Measurements from ENCODE around the gene KRTAP5-7. TPM values are rescaled to one million over a fixed set of nuclear protein-coding genes. Genes with fewer than 3 reads are reported as not detected.

Gene KRTAP5-7
- total RNA-seq, 3 donors from 2014 or later, result not detected

DNA sequence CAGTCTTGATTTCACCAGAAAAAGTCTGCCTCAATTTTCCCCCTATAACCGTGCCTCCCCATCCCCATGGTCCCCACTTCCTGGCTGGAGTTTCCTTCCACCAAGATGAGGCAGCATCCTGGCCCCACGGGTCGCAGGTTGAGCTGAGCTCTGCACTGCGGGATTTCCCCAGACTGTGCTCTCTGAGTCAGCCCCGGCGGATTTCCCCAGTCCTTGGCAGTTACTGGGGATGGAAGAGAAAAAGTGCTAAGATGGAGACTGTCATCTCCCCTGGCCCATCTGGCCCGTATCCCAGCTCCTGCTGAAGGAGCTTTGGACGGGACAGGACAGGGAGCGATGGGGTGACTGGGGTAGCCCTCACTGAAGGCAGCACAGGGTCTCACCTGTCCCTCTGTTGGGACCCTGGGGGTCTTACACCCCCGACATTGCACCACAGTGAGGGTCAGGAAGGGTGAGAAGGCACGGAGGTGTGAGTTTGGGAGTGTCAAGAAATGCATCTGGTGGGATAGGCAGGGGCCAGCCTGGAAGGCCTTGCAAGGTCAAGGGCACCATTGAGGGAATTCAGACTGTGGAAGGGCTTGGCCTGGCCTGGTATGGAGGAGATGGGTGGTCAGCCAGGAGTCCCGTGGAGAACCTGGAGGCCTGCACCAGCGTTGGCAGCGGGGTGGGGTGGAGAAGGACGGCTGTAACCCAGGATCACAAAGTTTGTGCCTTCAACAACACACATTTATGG is 37.6 kb upstream of the KRTAP5-7 start:
- no peak overlapping the region for H3K4me3 Mint-ChIP-seq
- H3K9me3 Mint-ChIP-seq, result no peaks in the 10 kb centered on the region
- DNase-seq (no peak), ATAC-seq (peak; percentile 96 to 97)
- no peaks in the 10 kb centered on the region for H3K27me3 Mint-ChIP-seq (ENCODE audit: low read depth)
- H3K4me1 Mint-ChIP-seq (ENCODE audit: low read depth), result peaks cover 16% of the 10 kb centered on the region
- peaks cover 64% of the 10 kb centered on the region for H3K36me3 Mint-ChIP-seq (ENCODE audit: insufficient read depth)

DNA sequence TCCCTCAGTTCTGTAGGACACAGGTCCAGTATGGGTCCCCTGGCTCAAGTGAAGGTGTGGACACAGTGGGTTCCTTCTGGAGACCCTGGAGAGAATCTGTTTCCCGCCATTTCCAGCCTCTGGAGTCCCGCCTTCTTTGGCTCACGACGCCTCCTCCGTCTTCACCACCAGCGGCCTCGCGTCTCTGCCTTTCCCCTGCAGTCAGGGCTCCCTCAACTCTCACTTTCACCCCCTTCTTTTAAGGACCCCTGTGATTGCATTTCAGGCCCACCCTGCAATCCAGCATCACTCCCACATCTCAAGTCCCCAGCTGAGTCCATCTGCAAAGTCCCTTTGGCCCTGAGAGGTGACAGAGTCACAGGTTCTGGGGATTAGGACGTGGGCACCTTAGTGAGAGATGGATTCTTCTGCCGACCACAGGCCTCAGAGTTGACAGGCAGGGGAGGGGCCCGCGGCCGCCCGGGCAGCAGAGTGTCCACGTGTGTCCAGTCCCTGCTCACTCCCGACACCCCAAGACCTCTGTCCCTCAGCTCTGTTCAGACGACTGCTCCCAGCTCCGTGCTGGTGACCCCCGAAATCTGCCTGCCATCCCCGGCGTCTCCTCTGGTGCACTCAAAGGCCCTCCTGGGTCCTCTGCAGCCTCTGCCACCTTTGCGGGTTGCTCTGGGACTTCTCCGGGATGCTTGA is 36.9 kb upstream of the KRTAP5-7 start:
- Mint-ChIP-seq H3K27me3 (ENCODE audit: low read depth) (no peaks in the 10 kb centered on the region), H3K36me3 (ENCODE audit: insufficient read depth) (peaks cover 62% of the 10 kb centered on the region), H3K4me1 (ENCODE audit: low read depth) (peaks cover 16% of the 10 kb centered on the region), H3K4me3 (no peak overlapping the region), H3K9me3 (no peaks in the 10 kb centered on the region)
- DNase-seq (no peak), ATAC-seq (no peak)

DNA sequence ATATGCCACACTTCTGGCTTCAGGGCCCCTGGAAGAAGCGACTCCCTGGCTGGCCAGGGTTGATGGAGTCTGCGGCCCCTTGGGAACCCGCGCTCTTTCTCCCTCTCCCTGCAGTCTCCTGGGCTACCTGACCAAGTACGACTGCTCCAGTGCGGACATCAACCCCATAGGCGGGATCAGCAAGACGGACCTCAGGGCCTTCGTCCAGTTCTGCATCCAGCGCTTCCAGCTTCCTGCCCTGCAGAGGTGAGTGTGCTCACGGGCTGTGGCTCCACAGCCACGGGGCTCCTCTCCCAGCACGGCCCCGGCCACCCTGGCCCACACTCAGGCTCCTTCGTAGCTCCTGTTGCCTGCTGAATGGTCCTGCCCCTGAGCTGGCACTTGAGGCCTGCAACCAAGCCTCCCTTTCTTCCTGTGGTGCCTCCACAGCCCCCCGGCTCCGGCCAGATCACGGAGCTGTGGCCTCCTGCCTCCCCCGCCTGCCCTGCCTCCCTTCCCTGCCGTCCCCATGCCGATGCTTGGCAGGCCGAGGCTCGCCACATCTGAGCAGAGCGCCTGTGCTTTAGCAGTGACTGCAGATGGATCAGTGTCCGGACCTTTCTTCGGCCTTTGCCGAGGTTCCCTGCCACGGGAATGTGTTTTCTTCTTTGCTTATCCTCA is 36.2 kb upstream of the KRTAP5-7 start:
- Mint-ChIP-seq H3K9me3 (no peaks in the 10 kb centered on the region), H3K4me3 (no peak overlapping the region), H3K36me3 (ENCODE audit: insufficient read depth) (peaks cover 63% of the 10 kb centered on the region), H3K4me1 (ENCODE audit: low read depth) (peaks cover 16% of the 10 kb centered on the region), H3K27me3 (ENCODE audit: low read depth) (no peaks in the 10 kb centered on the region)
- no peak for DNase-seq
- no peak for ATAC-seq

DNA sequence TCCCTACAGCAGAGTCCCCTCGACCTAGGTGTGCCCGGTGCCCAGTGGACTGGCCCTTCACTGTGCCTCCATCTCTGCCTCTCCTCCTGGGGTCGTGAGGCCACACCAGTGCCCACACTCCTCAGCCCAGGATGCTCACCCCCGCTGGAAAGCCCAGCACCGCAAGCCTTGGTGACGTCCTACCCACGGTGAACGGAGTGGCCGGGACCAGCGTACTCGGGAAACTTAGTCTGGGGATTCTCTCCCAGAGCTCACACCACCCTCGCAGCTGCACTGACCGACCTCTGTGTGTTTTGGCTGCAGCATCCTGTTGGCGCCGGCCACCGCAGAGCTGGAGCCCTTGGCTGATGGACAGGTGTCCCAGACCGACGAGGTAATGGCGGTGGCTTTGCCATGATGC is 35.5 kb upstream of the KRTAP5-7 start:
- ATAC-seq, result no peak
- peaks cover 16% of the 10 kb centered on the region for H3K4me1 Mint-ChIP-seq (ENCODE audit: low read depth)
- no peaks in the 10 kb centered on the region for H3K27me3 Mint-ChIP-seq (ENCODE audit: low read depth)
- DNase-seq, result no peak
- no peak overlapping the region for H3K4me3 Mint-ChIP-seq
- H3K36me3 Mint-ChIP-seq (ENCODE audit: insufficient read depth), result peaks cover 59% of the 10 kb centered on the region
- H3K9me3 Mint-ChIP-seq, result no peaks in the 10 kb centered on the region

DNA sequence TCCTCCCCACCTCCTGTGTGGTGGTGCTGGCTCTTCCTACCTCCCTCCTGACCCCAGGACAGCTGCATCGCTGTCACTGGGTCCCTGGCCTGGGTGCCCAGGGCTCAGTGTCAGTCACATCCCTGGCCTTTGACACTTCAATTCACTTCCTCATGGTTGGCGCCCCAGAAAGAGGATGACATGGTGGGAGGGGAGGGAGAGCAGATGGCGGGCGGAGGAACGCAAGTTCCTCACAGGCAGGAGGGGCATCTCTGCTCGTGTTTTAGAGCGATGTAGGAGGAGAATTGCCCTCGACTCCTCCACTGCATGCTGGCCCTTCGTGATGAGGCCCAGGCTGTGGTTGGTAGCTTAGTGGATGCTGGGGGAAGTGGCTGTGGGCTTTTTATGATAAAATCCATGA is 35.1 kb upstream of the KRTAP5-7 start:
- DNase-seq, result no peak
- H3K36me3 Mint-ChIP-seq (ENCODE audit: insufficient read depth), result peaks cover 62% of the 10 kb centered on the region
- H3K4me1 Mint-ChIP-seq (ENCODE audit: low read depth), result peaks cover 16% of the 10 kb centered on the region
- ATAC-seq, result no peak
- no peak overlapping the region for H3K4me3 Mint-ChIP-seq
- no peaks in the 10 kb centered on the region for H3K27me3 Mint-ChIP-seq (ENCODE audit: low read depth)
- H3K9me3 Mint-ChIP-seq, result no peaks in the 10 kb centered on the region

DNA sequence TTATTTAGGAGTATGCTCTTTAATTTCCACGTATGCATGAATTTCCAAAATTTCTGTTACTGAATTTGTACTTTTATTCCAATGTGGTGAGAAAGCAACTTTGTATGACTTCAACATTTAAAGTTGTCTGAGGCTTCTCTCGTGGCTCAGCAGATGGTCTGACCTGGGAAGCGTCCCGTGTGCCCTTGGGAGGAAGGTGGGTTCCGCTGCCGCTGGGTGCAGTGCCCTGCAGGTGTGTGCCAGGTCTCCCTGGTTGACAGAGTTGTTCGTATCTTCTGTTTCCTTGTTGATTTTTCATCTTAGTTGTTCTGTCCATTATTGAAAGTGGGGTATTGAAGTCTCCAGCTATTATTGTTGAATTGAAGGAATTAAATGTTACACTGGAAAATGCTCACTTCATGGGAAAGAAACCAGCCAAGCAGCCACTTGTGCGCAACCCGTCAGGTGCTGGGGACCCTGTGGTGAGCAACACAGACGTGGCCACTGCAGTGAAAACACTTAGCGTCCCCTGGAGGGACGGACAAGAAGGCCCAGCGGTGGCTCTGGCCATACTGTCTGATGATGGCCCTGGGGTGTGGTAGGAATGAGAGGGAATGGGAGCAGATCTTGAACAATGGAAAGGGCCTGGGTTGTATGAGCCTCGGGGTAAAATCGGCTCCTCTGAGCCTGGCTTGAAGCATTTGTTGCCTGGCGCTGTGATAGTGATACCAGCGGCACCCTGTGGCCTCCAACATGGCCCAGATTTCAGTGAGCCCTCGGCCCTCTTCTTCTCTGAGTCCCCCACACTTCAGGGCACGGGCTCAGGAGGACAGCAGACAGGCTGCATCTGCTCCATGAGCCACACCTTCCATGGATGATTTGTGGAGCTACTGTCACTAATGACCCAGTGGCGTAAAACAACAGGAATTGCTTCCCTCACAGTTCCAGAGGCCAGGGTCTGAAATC is 31.5 kb upstream of the KRTAP5-7 start:
- Mint-ChIP-seq H3K36me3 (ENCODE audit: insufficient read depth) (peaks cover 62% of the 10 kb centered on the region), H3K4me3 (no peak overlapping the region), H3K4me1 (ENCODE audit: low read depth) (no peaks in the 10 kb centered on the region), H3K9me3 (no peaks in the 10 kb centered on the region), H3K27me3 (ENCODE audit: low read depth) (no peaks in the 10 kb centered on the region)
- ATAC-seq (no peak), DNase-seq (no peak)

DNA sequence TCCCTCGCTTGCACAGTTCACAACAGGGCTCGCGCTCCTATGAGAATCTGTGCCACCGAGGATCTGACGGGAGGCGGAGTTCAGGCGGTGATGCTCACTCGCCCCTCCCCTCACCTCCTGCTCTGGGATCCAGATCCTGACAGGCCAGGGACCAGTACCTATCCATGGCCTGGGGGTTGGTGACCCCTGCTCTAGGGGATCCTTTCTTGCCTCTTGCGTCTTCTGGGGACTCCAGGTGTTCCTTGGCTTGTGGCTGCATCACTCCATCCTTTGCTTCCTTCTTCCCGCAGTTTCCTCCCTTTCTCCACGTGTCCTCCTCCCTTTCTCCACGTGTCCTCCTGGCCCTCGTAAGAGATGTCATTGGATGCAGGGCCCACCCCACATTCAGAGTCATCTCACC is 30.6 kb upstream of the KRTAP5-7 start:
- DNase-seq, result no peak
- H3K4me1 Mint-ChIP-seq (ENCODE audit: low read depth), result no peaks in the 10 kb centered on the region
- peaks cover 57% of the 10 kb centered on the region for H3K36me3 Mint-ChIP-seq (ENCODE audit: insufficient read depth)
- no peak for ATAC-seq
- no peak overlapping the region for H3K4me3 Mint-ChIP-seq
- no peaks in the 10 kb centered on the region for H3K9me3 Mint-ChIP-seq
- no peaks in the 10 kb centered on the region for H3K27me3 Mint-ChIP-seq (ENCODE audit: low read depth)

DNA sequence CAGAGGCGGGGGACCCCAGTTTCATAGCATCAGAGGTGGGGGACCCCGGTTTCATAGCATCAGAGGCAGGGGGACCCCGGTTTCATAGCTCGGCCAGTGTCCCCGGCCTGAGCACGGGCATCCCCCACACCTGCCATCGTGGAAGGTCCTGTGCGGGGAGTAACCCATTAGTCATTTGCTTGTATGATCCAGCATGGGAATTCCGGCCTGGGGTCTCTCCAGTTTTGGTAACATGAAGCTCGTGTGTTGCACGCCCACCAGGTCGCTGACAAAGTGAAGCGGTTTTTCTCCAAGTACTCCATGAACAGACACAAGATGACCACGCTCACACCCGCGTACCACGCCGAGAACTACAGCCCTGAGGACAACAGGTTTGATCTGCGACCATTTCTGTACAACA is 29.0 kb upstream of the KRTAP5-7 start:
- Mint-ChIP-seq H3K27me3 (ENCODE audit: low read depth) (no peaks in the 10 kb centered on the region), H3K4me1 (ENCODE audit: low read depth) (no peaks in the 10 kb centered on the region), H3K4me3 (no peak overlapping the region), H3K36me3 (ENCODE audit: insufficient read depth) (peaks cover 57% of the 10 kb centered on the region), H3K9me3 (no peaks in the 10 kb centered on the region)
- DNase-seq, result no peak
- no peak for ATAC-seq

DNA sequence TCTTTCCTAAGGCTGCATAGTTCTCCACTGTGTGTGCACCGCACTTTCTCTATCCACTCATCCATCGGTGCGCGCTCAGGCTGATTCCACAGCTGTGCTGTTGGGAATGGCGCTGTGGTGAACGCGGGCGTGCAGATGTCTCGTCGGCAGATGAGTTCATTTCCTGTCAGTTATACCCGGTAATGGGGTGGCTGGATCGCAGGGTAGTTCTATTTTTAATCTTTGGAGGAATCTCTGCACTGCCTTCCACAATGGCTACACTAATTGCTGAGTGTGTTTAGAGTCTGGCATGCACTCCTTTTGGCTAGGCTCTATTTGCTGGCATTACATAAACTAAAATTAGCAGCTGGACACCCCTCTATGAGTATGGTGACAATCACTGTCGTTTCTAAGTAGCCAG is 27.9 kb upstream of the KRTAP5-7 start:
- DNase-seq, result no peak

DNA sequence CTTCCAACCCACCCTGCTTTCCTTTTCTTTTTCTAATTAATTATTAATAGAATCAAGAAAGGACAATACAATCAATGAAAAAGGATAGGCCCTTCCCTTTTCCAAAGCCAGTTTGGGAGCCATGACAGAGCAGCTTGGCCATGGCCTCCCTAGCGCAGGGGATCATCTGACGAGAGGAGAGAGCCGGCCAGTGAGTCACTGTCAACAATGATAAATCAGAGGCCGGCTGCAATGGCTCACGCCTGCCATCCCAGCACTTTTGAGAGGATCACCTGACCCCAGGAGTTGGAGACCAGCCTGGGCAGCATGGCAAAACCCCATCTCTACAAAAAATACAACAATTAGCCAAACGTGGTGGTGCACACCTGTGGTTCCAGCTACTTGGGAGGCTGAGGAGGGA is 27.5 kb upstream of the KRTAP5-7 start:
- no peak for ATAC-seq
- DNase-seq, result no peak
- Mint-ChIP-seq H3K9me3 (no peaks in the 10 kb centered on the region), H3K36me3 (ENCODE audit: insufficient read depth) (peaks cover 64% of the 10 kb centered on the region), H3K4me3 (no peak overlapping the region), H3K4me1 (ENCODE audit: low read depth) (no peaks in the 10 kb centered on the region), H3K27me3 (ENCODE audit: low read depth) (no peaks in the 10 kb centered on the region)

More for the DNA sequence above, 27.9 kb upstream of the KRTAP5-7 start:
- ATAC-seq, result no peak
- Mint-ChIP-seq H3K4me3 (no peak overlapping the region), H3K27me3 (ENCODE audit: low read depth) (no peaks in the 10 kb centered on the region), H3K36me3 (ENCODE audit: insufficient read depth) (peaks cover 65% of the 10 kb centered on the region), H3K4me1 (ENCODE audit: low read depth) (no peaks in the 10 kb centered on the region), H3K9me3 (no peaks in the 10 kb centered on the region)

DNA sequence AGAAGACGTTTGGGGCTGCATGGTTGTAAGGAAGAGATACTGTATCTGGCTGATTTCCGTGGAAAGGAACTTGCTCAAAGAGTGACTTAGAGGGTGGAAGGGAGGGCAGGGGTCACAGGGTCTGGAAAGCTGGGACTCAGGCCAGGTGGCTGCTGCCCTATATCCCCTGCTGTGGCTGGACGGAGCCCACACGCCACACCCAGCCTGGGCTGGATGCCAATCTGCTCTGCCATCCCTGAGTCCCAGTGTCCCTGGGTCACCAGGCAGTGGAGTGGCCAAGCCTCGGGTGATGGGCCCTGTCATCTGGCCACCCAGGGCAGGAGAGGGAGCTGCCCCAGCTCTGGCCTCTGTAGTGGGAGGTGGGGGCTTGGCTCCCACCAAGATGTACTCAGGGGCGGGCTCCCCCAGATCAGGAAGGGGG is 26.5 kb upstream of the KRTAP5-7 start:
- DNase-seq (no peak), ATAC-seq (no peak)
- Mint-ChIP-seq H3K4me1 (ENCODE audit: low read depth) (no peaks in the 10 kb centered on the region), H3K4me3 (no peak overlapping the region), H3K27me3 (ENCODE audit: low read depth) (no peaks in the 10 kb centered on the region), H3K9me3 (no peaks in the 10 kb centered on the region), H3K36me3 (ENCODE audit: insufficient read depth) (peaks cover 64% of the 10 kb centered on the region)

DNA sequence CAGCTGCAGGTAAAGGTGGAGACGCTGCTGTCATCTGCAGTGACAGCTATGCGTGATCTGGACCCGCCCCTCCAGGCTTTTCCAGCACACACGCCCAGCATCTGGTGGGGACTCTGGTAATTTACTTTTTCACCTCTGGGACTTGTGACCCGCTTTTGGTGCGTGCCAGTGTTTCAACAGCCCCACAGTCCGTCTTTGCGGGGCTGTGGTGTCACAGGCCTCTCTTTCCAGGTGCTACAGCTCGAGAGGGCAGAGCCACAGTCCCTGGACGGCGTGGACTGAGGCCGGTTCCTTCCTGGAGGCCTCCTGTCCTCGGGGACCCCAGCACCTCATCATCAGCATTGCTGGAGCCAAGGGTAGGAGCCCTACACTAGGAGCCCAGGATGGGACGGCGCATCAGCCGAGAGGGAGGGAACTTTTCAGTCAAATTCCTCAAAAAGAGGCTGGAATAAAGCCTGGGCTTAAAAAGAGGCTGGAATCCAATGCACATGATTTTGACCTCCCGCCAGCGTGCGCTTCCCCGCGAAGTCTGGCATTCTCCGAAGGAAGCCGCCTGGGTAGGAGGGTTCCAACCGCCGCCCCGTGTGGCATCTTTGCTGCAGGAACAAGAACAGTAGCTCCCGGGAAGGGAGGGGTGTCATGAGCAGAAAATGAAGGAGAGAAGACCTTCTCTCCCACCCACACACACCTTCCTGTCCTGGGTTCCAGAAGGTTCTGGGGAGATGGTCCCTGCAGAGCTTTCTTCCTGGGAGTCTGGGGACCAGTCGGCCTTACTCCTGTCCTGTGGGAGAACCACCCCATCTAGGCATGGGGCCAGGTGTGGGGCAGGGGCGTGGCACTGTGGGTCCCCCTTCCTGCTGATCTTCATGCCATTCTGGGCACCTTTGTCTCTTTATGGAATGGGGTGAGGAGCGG is 25.7 kb upstream of the KRTAP5-7 start:
- Mint-ChIP-seq H3K4me1 (ENCODE audit: low read depth) (no peaks in the 10 kb centered on the region), H3K36me3 (ENCODE audit: insufficient read depth) (peaks cover 68% of the 10 kb centered on the region), H3K9me3 (peaks cover 3% of the 10 kb centered on the region), H3K4me3 (no peak overlapping the region), H3K27me3 (ENCODE audit: low read depth) (no peaks in the 10 kb centered on the region)
- DNase-seq (no peak), ATAC-seq (no peak)

DNA sequence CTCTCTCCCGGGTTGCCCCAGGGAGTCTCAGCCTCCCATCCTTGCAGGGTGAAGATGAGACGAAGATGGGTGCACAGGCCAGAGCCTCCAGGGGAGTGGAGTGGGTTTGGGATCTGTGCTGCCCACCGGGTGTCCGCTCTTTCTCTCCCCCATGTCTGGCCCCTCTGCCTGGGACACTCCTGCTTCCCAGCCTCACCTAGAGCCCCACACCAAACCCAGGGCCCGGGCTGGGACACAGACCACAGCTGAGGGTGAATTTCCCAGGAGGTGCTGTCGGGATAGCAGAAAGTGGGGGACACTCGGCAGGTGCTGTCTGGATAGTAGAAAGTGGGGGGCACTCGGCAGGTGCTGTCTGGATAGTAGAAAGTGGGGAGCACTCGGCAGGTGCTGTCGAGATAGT is 25.0 kb upstream of the KRTAP5-7 start:
- no peak for ATAC-seq
- Mint-ChIP-seq H3K4me3 (no peak overlapping the region), H3K36me3 (ENCODE audit: insufficient read depth) (peaks cover 67% of the 10 kb centered on the region), H3K4me1 (ENCODE audit: low read depth) (no peaks in the 10 kb centered on the region), H3K9me3 (peaks cover 10% of the 10 kb centered on the region), H3K27me3 (ENCODE audit: low read depth) (no peaks in the 10 kb centered on the region)
- no peak for DNase-seq

All from activated T-cell treated with anti-CD3 and anti-CD28 coated beads, Interleukin-2, amount 50 U/mL, for 4 hours (primary cell).